ENCODE measurements around the gene LRRC72. TPM values are rescaled to one million over a fixed set of nuclear protein-coding genes. Genes with fewer than 3 reads are reported as not detected.

Gene LRRC72
- total RNA-seq, 1 donor from 2014 or later = not detected

- intact Hi-C loops (cut with micrococcal nuclease) = loop anchor here (1.0 to 10.0 kb wide), 2 partner anchors 61 to 315 kb away; no protein-coding TSS in a partner anchor
- DNase-seq = no peak
- Mint-ChIP-seq H3K4me3 (no peak overlapping the region), H3K27ac (no peak overlapping the region), H3K9me3 (no peaks in the 10 kb centered on the region), H3K36me3 (ENCODE audit: low read depth) (peaks cover 22% of the 10 kb centered on the region), H3K27me3 (no peaks in the 10 kb centered on the region), H3K4me1 (no peaks in the 10 kb centered on the region)
These were observed 77.0 kb downstream of the LRRC72 start for GRCh38 chr7:16603633-16604032.

- no peak for DNase-seq
- no peak overlapping the region for H3K4me3 Mint-ChIP-seq
- H3K9me3 Mint-ChIP-seq = no peaks in the 10 kb centered on the region
- H3K36me3 Mint-ChIP-seq (ENCODE audit: low read depth) = peaks cover 22% of the 10 kb centered on the region
- intact Hi-C loops (cut with micrococcal nuclease) = loop anchor here (1.0 to 10.0 kb wide), 2 partner anchors 61 to 314 kb away; no protein-coding TSS in a partner anchor
- no peak overlapping the region for H3K27ac Mint-ChIP-seq
- H3K27me3 Mint-ChIP-seq = no peaks in the 10 kb centered on the region
- H3K4me1 Mint-ChIP-seq = no peaks in the 10 kb centered on the region
These were observed 77.4 kb downstream of the LRRC72 start for GRCh38 chr7:16604054-16604453.

- DNase-seq = no peak
- Mint-ChIP-seq H3K27ac (no peak overlapping the region), H3K4me1 (peaks cover 3% of the 10 kb centered on the region), H3K9me3 (no peaks in the 10 kb centered on the region), H3K36me3 (ENCODE audit: low read depth) (peaks cover 21% of the 10 kb centered on the region), H3K27me3 (no peaks in the 10 kb centered on the region), H3K4me3 (no peak overlapping the region)
- intact Hi-C loops (cut with micrococcal nuclease) = loop anchor here (10.0 kb wide), 1 partner anchor 58 kb away; no protein-coding TSS in a partner anchor
These were observed 80.1 kb downstream of the LRRC72 start for GRCh38 chr7:16606704-16607103.

- H3K4me3 Mint-ChIP-seq = no peak overlapping the region
- intact Hi-C loops (cut with micrococcal nuclease) = loop anchor here (10.0 kb wide), 2 partner anchors 55 to 695 kb away; no protein-coding TSS in a partner anchor
- H3K9me3 Mint-ChIP-seq = no peaks in the 10 kb centered on the region
- H3K36me3 Mint-ChIP-seq (ENCODE audit: low read depth) = peaks cover 15% of the 10 kb centered on the region
- H3K27me3 Mint-ChIP-seq = no peaks in the 10 kb centered on the region
- DNase-seq = no peak
- H3K27ac Mint-ChIP-seq = no peak overlapping the region
- peaks cover 3% of the 10 kb centered on the region for H3K4me1 Mint-ChIP-seq
These were observed 83.3 kb downstream of the LRRC72 start for GRCh38 chr7:16609842-16610450.

- no peak for DNase-seq
- H3K27me3 Mint-ChIP-seq = no peaks in the 10 kb centered on the region
- no peaks in the 10 kb centered on the region for H3K9me3 Mint-ChIP-seq
- H3K4me3 Mint-ChIP-seq = no peak overlapping the region
- no peak overlapping the region for H3K27ac Mint-ChIP-seq
- intact Hi-C loops (cut with micrococcal nuclease) = loop anchor here (10.0 kb wide), 1 partner anchor 693 kb away; no protein-coding TSS in a partner anchor
- H3K36me3 Mint-ChIP-seq (ENCODE audit: low read depth) = peaks cover 14% of the 10 kb centered on the region
- H3K4me1 Mint-ChIP-seq = peaks cover 3% of the 10 kb centered on the region
These were observed 85.1 kb downstream of the LRRC72 start for GRCh38 chr7:16611711-16612110.

- intact Hi-C loops (cut with micrococcal nuclease) = loop anchor here (10.0 kb wide), 1 partner anchor 690 kb away; no protein-coding TSS in a partner anchor
- Mint-ChIP-seq H3K27ac (no peak overlapping the region), H3K4me1 (peaks cover 10% of the 10 kb centered on the region), H3K36me3 (ENCODE audit: low read depth) (peaks cover 23% of the 10 kb centered on the region), H3K9me3 (no peaks in the 10 kb centered on the region), H3K4me3 (no peak overlapping the region), H3K27me3 (no peaks in the 10 kb centered on the region)
- no peak for DNase-seq
These were observed 88.6 kb downstream of the LRRC72 start for GRCh38 chr7:16615228-16615627.

- H3K36me3 Mint-ChIP-seq (ENCODE audit: low read depth) = peaks cover 23% of the 10 kb centered on the region
- intact Hi-C loops (cut with micrococcal nuclease) = loop anchor here (10.0 kb wide), 1 partner anchor 689 kb away; no protein-coding TSS in a partner anchor
- DNase-seq = no peak
- H3K9me3 Mint-ChIP-seq = no peaks in the 10 kb centered on the region
- peaks cover 13% of the 10 kb centered on the region for H3K4me1 Mint-ChIP-seq
- no peak overlapping the region for H3K4me3 Mint-ChIP-seq
- no peak overlapping the region for H3K27ac Mint-ChIP-seq
- H3K27me3 Mint-ChIP-seq = no peaks in the 10 kb centered on the region
These were observed 89.5 kb downstream of the LRRC72 start for GRCh38 chr7:16616122-16616521.

- intact Hi-C loops (cut with micrococcal nuclease) = loop anchor here (10.0 kb wide), 1 partner anchor 688 kb away; no protein-coding TSS in a partner anchor
These were observed 89.9 kb downstream of the LRRC72 start for GRCh38 chr7:16616542-16616941.

GRCh38 chr7:16619979-16620408 lies 93.4 kb downstream of the LRRC72 start:
- Mint-ChIP-seq H3K4me3 (peak overlapping the region; percentile 43), H3K36me3 (ENCODE audit: low read depth) (peaks cover 28% of the 10 kb centered on the region), H3K27me3 (no peaks in the 10 kb centered on the region), H3K4me1 (peaks cover 10% of the 10 kb centered on the region), H3K27ac (peak overlapping the region; percentile 82), H3K9me3 (no peaks in the 10 kb centered on the region)
- DNase-seq = peak; percentile 57
- intact Hi-C loops (cut with micrococcal nuclease) = loop anchor here (1.0 to 10.0 kb wide), 2 partner anchors 25 to 685 kb away; partner anchors contain the start of gene ANKMY2

More at GRCh38 chr7:16616542-16616941, 89.9 kb downstream of the LRRC72 start:
- Mint-ChIP-seq H3K36me3 (ENCODE audit: low read depth) (peaks cover 26% of the 10 kb centered on the region), H3K27ac (no peak overlapping the region), H3K27me3 (no peaks in the 10 kb centered on the region), H3K4me3 (no peak overlapping the region), H3K4me1 (peaks cover 12% of the 10 kb centered on the region), H3K9me3 (no peaks in the 10 kb centered on the region)
- DNase-seq = no peak

- H3K4me1 Mint-ChIP-seq = no peaks in the 10 kb centered on the region
- H3K9me3 Mint-ChIP-seq = no peaks in the 10 kb centered on the region
- peaks cover 7% of the 10 kb centered on the region for H3K36me3 Mint-ChIP-seq (ENCODE audit: low read depth)
- H3K27ac Mint-ChIP-seq = no peak overlapping the region
- H3K4me3 Mint-ChIP-seq = no peak overlapping the region
- intact Hi-C loops (cut with micrococcal nuclease) = no loop called here
- no peak for DNase-seq
- no peaks in the 10 kb centered on the region for H3K27me3 Mint-ChIP-seq
These were observed 99.8 kb downstream of the LRRC72 start for GRCh38 chr7:16626388-16626787.

GRCh38 chr7:16627236-16627635 lies 100.6 kb downstream of the LRRC72 start:
- Mint-ChIP-seq H3K27ac (no peak overlapping the region), H3K4me3 (no peak overlapping the region), H3K4me1 (no peaks in the 10 kb centered on the region), H3K9me3 (no peaks in the 10 kb centered on the region), H3K36me3 (ENCODE audit: low read depth) (peaks cover 8% of the 10 kb centered on the region), H3K27me3 (no peaks in the 10 kb centered on the region)
- no peak for DNase-seq
- intact Hi-C loops (cut with micrococcal nuclease) = no loop called here

GRCh38 chr7:16630654-16631053 lies 104.0 kb downstream of the LRRC72 start:
- no peak for DNase-seq
- Mint-ChIP-seq H3K9me3 (no peaks in the 10 kb centered on the region), H3K36me3 (ENCODE audit: low read depth) (peaks cover 14% of the 10 kb centered on the region), H3K4me3 (no peak overlapping the region), H3K27ac (no peak overlapping the region), H3K4me1 (no peaks in the 10 kb centered on the region), H3K27me3 (no peaks in the 10 kb centered on the region)
- intact Hi-C loops (cut with micrococcal nuclease) = no loop called here
